A549 treated with DMSO at 1 μM for 4 hours (cell line): Measurements from ENCODE around the gene AP3S2. TPM values are rescaled to one million over a fixed set of nuclear protein-coding genes. Genes with fewer than 3 reads are reported as not detected.

Experiments used
- total RNA-seq: library from RNA; stranded (reverse); fragments of 200-300 nt; extraction: Qiagen RNA extraction; gene quantifications from 5 replicates; pipeline ENCODE4 v1.2.3, GENCODE V29; 2022; ENCODE audit warnings: low read depth

Gene AP3S2
- 39.3 to 64.1 TPM (median 47.0 TPM) in 5 replicates for total RNA-seq

DNA sequence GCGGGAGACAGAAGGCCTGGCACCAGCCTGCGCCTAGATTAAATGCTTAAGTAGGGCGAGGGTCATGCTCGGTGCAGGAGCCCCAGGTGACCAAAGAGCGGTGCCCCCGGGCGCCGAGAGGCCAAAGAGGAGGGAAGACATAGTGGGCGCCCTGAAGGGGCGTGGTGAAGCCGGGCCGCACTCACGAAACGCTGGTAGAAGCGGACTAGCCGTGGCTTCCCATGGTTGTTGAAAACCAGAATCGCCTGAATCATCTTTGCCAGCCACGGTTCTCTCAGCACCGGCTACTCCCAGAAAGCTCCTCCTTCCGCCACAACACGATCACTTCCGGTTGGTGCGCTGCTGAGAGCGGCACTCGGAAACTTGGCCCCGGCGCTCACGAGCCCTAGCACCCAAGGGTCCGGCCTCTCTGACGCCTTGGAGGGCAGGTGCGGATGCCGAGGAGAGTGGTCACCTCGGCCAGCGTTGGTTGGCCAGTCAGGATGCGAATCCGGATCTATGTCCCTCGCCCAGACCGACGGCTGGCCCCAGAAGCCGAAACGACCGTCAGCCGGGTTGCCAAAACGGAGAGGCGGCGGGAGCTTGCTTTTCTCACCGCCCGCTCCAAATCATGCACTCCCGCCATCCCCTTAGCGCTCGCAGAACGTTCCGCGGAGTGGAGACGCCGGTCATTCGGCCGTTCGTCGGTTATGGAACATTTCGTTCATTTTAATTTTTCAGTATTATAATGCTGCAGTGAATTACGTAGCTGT, at the start of gene AP3S2:
AP3S2 (minus strand) TSS at position 299 of the 752 bp plus-strand sequence; CDS start at position 254, 45 bp downstream.

GRCh38 chr15:89912674-89913396, 19.0 kb upstream of the AP3S2 start, which contains the start of gene ARPIN:
Gene ARPIN, minus strand, starts transcription at chr15:89912952. Its CDS starts 117 bp downstream, at chr15:89912835.

Other genes starting within 250 kb of the AP3S2 start
- gene KIF7, start 238.5 kb downstream of the AP3S2 start, total RNA-seq, result 3.9 to 4.9 TPM (median 4.3 TPM) in 5 replicates
- gene PLIN1, start 214.6 kb downstream of the AP3S2 start, total RNA-seq, result 0.05 to 0.17 TPM (median 0.08 TPM) in 4 of 5 replicates, not detected in the other
- 5.9 to 7.3 TPM (median 6.6 TPM) in 5 replicates for gene PEX11A, start 203.2 kb downstream of the AP3S2 start, total RNA-seq
- 0.13 to 0.21 TPM (median 0.19 TPM) in 5 replicates for gene WDR93, start 203.2 kb downstream of the AP3S2 start, total RNA-seq
- gene MESP1, start 142.7 kb downstream of the AP3S2 start, total RNA-seq, result 2.7 to 8.0 TPM (median 6.3 TPM) in 5 replicates
- gene MESP2, start 117.7 kb downstream of the AP3S2 start, total RNA-seq, result 0.37 to 0.65 TPM (median 0.62 TPM) in 5 replicates
- gene ANPEP, start 79.1 kb downstream of the AP3S2 start, total RNA-seq, result 28.0 to 36.2 TPM (median 32.4 TPM) in 5 replicates
- 10.2 to 13.8 TPM (median 13.0 TPM) in 5 replicates for gene ARPIN, start 19.0 kb upstream of the AP3S2 start, total RNA-seq
- 14.2 to 18.1 TPM (median 16.9 TPM) in 5 replicates for gene ZNF710, start 107.3 kb upstream of the AP3S2 start, total RNA-seq
- gene IDH2, start 208.5 kb upstream of the AP3S2 start, total RNA-seq, result 35.9 to 52.5 TPM (median 49.7 TPM) in 5 replicates